HuH-7 (cell line): ENCODE data around the gene DHRS4L2.
"Not testable (repeated sequence)": the region's sequence is repeated elsewhere in the genome, so short reads cannot be mapped to it uniquely, and the experiment has no call there.

Experiments used
- DNase-seq: peaks from one replicate; pipeline ENCODE4 v3.0.0; 2011; ENCODE audit warnings: low spot score

DHRS4L2 gene

DNA sequence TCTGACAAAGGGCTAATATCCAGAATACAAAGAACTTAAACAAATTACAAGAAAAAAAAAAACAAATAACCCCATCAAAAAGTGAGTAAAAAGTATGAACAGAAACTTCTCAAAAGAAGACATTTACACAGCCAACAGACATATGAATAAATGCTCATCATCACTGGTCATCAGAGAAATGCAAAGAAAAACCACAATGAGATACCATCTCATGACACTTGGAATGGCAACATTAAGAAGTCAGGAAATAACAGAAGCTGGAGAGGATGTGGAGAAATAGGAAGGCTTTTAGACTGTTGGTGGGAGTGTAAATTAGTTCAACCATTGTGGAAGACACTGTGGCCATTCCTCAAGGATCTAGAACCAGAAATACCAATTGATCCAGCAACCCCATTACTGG lies 30.2 kb downstream of the DHRS4L2 start:
- not testable (repeated sequence) for DNase-seq

DNA sequence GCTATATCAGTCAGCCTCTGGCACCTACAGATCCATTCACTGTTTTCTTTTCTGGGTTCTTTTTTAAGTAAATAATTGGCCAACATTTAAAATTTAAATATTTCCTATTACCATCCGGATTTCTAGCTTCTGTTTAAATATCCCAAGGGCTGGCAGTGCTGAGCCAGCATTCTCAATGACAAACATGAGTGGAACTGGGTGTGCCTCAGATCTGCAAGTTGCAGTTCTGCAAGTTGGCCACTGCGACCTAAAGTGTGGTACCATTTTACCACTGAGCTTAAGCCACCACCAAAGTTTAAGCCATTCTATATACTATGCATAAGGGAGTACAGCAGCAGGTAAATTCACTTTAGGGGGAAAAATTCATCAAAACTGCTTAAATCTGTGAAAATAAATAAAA lies 31.2 kb downstream of the DHRS4L2 start:
- not testable (repeated sequence) for DNase-seq

DNA sequence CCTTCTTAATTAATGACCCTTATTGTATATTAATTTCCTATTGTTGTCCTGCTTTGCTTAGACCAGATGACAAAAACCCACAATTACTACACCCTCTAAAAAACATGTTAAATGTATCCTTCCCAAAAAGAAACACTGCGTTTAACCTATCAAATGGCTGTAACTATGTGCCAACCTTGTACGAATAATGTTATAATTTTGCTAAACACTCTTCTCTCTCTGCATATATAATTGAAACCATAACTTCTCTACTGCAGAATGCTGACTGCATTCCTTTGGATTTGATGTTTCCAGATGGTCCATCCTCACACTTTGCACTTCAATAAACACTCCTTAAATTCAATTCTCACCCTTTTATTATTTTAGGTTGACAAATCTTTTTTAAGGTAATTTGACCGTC lies 31.8 kb downstream of the DHRS4L2 start:
- not testable (repeated sequence) for DNase-seq

DNA sequence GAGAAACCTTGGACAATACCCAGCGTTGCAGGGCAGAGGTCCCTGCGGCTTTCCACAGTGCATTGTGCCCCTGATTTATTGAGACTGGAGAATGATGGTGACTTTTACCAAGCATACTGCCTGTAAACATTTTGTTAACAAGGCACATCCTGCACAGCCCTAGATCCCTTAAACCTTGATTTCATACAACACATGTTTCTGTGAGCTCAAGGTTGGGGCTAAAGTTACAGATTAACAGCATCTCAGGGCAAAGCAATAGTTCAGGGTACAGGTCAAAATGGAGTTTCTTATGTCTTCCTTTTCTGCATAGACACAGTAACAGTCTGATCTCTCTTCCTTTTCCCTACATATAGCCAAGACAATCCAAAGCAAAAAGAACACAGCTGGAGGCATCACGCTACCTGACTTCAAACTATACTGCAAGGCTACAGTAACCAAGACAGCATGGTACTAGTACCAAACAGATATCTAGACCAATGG lies 36.2 kb downstream of the DHRS4L2 start:
- DNase-seq: not testable (repeated sequence)

DNA sequence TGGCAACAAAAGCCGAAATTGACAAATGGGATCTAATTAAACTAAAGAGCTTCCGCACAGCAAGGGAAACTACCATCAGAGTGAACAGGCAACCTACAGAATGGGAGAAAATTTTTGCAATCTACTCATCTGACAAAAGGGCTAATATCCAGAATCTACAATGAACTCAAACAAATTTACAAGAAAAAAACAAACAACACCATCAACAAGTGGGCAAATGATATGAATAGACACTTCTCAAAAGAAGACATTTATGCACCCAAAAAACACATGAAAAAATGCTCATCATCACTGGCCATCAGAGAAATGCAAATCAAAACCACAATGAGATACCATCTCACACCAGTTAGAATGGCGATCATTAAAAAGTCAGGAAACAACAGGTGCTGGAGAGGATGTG lies 41.0 kb downstream of the DHRS4L2 start:
- not testable (repeated sequence) for DNase-seq

DNA sequence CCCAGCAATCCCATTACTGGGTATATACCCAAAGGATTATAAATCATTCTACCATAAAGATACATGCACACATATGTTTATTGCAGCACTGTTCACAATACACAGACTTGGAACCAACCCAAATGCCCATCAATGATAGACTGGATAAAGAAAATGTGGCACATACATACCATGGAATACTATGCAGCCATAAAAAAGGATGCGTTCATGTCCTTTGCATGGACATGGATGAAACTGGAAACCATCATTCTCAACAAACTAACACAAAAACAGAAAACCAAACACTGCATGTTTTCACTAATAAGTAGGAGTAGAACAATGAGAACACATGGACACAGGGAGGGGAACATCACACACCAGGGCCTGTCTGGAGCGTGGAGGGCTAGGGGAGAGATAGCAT lies 42.6 kb downstream of the DHRS4L2 start:
- DNase-seq: not testable (repeated sequence)

DNA sequence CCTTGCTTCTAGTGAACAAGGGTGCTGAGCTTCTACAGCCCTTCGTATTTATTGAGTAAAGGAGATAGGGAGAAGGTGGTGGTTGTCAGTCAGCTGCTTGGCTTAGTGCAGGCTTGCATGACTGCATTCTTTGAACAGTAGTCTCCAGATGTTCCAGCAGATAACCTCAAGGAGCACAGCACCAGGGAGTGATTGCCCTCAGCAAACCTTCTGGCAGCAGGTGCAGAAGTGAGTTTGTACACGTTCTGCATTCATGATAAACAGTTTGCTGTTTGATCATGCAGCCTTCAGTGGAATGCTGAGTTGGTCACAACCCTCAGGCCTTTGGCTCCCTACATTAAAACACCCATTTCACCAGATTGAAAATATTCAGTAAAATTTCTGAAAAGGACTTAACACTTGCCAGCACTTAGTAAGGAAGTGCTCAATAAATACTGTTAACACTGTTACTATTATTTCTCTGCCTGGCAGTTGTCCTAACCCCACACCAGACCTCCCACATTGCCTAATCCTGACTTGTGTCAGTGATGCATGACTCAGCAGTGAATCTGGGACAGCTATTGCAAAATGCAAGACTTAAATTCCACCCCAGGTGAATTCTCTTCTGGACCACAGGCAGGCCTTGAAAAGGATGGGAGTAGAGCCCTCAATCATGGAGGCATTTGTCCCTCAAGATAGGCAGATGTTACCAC lies 44.1 kb downstream of the DHRS4L2 start:
- DNase-seq: no peak

DNA sequence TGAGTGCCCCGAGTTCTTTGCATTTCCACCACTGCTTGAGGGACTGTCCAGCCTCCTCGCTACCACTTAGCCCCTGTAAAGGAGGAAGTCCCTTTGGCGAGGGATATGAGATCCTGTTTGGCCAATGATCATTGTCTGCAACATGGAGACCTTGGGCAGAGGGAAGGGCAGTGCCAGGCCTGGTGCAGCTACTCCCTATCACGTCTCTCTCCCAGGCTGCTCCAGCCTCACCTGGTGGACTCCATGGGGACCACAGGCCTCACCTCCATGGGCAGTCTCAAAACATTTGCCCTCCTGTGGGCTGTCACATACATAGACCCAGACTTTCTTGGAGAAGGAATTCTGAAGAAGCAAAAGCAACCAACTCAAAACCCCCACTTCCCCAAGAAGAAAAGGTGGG lies 47.0 kb downstream of the DHRS4L2 start:
- not testable (repeated sequence) for DNase-seq

DNA sequence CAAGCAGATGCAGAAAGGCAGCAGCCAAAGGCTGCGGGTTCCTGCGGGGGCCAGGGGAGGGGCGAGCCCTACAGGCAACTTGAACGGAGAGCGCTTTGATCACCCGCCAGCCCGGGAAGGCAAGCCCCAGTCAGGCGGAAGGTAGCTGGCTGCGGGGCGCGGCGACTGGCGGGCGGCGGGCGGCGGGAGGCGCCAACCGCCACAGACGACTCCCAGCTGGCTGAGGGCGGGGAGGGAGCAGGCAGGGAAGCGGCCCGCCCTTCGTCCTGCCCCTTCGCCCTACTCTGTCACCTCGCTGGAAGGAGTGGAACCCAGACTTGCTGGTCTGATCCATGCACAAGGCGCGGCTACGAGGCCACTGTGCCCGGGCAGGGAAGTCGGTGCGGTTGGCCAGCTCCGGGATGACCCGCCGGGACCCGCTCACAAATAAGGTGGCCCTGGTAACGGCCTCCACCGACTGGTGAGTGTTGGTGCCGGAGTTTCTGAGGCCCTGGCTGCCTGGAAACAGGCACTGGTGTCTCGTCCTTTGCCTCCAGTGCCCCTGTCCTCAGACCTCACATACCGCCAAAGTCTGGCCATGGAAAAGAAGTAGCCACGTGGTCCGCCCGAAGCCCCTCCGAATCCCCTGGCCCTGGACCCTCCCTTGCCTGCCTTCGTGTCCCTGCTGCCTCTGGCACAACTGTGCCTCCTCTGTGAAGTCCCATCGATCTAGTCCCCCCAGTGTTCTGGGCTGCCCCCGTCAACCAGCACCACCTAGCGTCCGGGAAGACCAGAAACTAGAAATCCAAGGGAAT lies 47.6 kb downstream of the DHRS4L2 start:
- peak; percentile 79 for DNase-seq

DNA sequence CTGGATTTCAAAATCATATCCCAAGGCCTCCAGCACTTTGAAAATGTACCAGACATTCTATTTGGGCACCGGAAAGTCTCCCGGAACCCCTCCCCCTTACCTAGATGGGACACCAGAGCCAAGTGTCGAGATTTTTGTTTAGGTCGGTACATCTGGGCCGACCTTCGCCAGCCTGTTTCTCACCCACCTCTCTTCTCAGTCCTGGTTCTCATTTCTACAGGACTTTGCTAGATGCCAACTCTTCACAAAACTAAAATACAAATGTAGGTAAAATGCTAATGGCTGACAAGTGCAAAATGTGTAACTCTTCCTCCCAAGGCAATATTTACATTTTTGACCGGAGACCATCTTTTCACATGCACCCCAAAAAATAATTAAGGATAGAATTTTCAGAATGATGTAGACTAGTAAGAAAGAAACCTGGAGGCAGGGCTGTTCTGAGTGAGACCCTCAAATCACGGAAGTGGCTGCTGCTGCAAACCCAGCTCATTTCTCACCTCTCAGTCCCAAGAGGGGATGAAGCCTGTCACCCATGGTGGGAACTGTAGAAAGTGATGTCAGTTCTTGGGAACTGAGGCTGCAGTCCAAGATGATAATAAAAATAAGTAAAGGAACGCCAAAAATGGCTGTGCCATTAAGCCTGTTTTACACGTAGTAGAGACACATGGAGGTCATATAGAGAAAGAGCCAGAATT lies 48.4 kb downstream of the DHRS4L2 start:
- not testable (repeated sequence) for DNase-seq

DNA sequence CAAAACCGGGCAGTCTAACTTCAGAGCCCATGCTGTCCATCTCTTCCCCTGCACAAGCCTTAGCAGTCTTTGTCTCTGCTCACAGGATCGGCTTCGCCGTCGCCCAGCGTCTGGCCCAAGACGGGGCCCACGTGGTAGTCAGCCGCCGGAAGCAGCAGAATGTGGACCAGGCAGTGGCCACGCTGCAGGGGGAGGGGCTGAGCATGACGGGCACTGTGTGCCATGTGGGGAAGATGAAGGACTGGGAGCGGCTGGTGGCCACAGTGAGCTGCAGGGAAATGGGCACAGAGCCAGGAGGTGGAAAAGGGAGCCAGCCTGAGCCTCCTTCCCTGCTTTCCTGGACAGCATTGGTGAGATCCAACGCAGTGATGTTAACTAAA lies 48.9 kb downstream of the DHRS4L2 start:
- no peak for DNase-seq

DNA sequence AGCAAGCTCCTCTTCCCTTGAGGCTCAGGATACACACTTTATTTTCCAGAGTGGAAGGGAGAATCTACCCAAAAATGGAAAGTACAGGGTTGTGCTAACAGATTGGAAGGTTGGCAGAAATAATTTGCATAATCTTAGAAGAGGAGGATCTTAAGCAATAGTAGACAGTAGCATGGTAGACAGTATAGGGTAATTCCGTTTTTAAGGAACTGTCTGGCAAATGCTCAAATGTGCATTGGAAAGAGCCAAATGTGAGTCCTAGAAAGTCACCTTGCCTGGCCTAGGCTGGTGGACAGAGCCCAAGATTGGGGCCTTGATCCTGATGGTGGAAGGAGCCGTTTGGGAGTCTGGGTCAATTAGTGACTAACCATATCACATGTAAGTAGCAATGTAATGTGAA lies 50.0 kb downstream of the DHRS4L2 start:
- no peak for DNase-seq

DNA sequence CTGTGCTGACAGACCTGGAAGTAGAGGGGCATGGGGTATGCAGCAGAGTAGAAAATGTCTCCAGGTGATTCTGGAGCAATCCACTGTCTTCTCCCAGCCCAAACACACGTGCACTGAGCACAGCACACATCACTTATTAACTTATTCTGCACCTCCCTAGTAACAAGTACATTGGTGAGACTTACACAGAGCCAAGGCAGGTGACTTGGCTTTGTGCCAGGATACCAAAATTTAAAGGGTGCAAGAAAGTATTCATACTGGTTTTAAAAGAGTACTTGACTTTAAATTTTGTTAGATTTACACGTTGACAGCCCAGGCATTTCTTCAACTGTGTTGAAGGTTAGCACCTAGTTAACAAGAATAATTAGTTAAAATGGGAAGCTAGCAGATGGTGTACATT lies 52.0 kb downstream of the DHRS4L2 start:
- no peak for DNase-seq

DNA sequence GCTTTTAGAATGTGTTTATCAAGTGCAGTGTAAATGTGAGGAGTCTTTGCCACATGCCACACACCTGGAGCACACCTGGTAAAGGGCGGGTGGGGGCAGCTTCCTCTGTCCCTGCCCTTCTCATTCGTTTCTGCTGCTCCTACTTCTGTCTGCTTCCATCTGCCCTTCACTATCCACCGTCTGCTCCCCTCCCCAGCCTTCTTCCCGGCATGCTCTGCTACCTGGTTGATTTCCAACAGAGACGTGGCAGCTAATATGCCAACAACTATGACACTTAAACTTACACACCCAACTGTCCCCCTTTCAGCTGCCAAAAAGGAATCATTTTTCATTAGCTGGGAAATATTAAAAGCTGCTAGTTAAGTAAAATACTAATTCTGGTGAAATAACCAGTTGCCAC lies 54.0 kb downstream of the DHRS4L2 start:
- DNase-seq: no peak

DNA sequence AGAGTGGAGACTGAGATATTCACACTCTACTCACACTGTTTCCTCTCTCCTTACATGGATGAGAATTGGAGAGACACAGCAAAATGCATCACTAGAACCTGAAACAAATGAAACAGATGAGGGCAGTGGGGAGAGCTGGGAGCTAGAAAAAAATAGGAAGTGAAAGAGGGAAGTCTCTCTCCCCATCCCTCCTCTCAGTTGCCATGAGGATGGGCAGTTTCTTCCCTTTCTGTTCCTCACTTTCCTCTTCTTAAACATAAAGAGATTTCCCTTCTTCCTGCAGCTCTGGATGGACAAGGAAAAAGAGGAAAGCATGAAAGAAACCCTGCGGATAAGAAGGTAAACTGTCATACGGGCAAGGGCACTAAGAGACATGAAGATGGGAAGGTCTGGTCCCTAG lies 60.3 kb downstream of the DHRS4L2 start:
- not testable (repeated sequence) for DNase-seq

DNA sequence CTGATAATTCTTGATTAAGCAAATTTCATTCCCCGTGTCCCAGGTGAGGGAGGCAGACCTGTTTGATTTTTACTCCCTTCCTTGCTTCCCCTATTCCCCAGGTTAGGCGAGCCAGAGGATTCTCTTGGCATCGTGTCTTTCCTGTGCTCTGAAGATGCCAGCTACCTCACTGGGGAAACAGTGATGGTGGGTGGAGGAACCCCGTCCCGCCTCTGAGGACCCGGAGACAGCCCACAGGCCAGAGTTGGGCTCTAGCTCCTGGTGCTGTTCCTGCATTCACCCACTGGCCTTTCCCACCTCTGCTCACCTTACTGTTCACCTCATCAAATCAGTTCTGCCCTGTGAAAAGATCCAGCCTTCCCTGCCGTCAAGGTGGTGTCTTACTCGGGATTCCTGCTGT lies 62.0 kb downstream of the DHRS4L2 start:
- DNase-seq: not testable (repeated sequence)

DNA sequence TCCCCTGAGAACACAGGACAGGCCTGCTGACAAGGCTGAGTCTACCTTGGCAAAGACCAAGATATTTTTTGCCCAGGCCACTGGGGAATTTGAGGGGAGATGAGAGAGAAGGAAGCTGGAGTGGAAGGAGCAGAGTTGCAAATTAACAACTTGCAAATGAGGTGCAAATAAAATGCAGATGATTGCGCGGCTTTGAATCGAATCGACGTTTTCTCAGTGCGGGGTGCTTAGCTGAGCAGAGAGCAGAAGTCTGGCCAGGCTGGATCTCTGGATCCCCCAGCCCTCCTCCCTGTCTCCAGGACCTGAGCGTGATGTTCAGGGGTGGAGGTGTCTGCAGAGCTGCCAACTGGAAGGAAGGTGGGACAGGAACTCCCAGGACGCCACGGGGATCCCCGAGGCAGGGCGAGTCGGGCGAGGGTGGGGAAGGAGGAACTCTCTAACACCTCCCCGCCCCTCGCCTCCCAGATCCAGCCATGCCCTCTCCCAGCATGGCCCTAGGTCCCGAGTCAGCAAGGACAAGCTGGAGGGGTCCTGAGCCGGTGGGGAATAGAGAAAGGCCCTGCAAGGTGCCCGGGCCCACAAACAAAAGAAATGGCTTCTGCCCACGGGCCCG lies 62.6 kb downstream of the DHRS4L2 start:
- DNase-seq: peak; percentile 17

DNA sequence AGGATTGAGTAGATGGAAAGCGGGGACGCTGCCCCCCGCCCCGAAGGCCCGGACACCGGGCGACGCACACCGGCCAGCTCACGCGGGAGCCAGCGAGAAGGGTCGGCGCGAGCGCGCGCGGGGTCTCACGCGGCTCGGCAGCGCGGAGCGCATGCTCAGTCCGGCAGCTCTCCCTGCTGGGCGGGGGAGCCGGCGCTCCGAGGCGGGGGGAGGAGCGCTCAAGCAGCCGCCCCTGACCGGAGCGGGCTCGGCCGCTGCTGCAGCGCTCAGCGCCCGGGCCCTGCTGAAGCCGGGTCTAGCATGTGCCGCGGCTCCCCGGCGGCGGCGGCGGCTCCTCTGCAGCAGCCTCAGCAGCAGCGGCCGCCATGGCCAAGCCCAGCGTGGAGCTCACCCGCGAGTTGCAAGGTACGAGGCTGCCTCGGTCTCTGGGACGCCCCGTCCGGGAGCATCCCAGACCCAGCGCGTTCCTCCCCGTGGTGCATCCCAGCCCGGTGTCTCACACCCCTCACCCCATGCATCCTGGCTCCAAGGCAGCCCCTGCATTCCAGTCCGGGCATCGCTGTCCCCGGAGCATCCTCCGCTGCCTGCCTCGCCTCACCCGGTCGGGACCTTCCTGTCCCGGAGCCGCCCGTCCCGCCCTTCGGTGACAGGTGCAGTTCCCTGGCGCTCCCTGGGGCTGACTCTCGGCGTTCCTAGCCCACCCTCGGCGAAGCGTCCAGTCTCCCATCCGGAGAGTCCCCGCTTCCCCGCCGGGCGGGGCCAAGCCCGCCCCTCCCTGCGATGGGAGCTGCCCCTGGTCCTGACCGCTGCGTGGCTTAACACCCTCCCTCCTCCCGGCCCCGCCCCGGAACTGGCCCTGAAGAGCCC lies 63.3 kb downstream of the DHRS4L2 start, which contains the start of gene CARMIL3:
CARMIL3 (plus strand) TSS at position 221 of the 867 bp plus-strand sequence; CDS start at position 366, 145 bp downstream.
- peak; percentile 82 for DNase-seq

DNA sequence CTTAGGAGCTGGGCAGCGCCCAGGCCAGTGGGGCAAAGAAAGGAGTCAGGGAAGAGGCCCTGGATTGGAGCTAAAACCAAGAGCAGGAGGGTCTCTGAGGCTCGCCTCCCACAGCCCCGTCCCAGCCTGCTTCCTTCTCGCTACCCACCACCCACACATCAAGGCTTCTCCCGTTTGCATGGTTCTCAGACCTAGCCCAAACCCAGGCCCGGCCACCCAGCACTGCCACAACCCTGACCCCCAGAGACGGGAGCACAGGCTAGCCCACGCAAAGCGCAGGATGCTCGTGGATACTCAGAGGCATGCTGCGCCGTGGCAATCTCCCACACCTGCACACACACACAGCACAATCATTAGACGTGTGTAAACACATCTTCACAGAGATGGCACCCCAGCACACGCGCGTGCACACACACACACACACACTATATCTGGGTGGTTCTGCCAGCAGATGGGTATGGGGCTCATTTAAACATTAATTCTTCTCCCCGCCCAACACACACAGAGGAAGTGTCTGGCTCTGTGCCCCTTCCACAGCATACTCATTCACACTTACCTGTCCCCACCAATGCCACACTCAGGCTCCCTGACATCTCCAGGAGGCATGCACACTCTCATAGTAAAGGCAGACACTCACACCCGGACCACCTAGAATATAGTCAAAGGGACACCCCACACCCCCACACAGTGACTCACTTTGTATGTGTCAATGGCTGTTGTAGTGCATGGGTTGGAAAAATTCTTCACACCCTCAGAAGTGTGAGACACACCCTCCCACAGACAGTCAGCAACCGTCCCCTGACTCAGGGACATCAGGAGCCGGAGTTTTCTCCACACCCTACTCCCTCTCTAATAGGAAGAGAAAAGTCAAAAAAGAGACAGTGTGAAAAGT lies 64.2 kb downstream of the DHRS4L2 start:
- DNase-seq: no peak
